MCF 10A (cell line): ENCODE results near the gene PLEKHG7. TPM values are rescaled to one million over a fixed set of nuclear protein-coding genes. Genes with fewer than 3 reads are reported as not detected.

ENCODE experiments used
- BruUV-seq: library from RNA; stranded (reverse); fragments of 400-500 nt; replicated peaks from 2 replicates; lab custom pipeline; 2021; lab: Mats Ljungman, UMichigan
- CTCF ChIA-PET: fragments of 300-600 bp; sonication (Branson Sonifier 250); formaldehyde crosslinking; extraction: SDS; loops from one replicate; lab custom pipeline; 2021; ENCODE audit warnings: antibody characterized with exemption, inconsistent platforms; lab: Yijun Ruan, JAX
- POLR2A ChIA-PET: fragments of 300-600, 350-650 bp; sonication (Branson Sonifier 250); formaldehyde crosslinking; extraction: SDS; loops from one replicate; lab custom pipeline; 2020; ENCODE audit warnings: antibody characterized with exemption, inconsistent platforms; lab: Yijun Ruan, JAX
- DNase-seq: peaks from one replicate; pipeline ENCODE4 v3.0.0-alpha.2; 2018; ENCODE audit not compliant: unreplicated experiment
- H3K27ac Mint-ChIP-seq: one replicate; pipeline ENCODE4 v1.8.0; 2022; ENCODE audit warnings: mild to moderate bottlenecking, low read depth, mixed read lengths; ENCODE audit not compliant: unreplicated experiment
- H3K27me3 Mint-ChIP-seq: one replicate; pipeline ENCODE4 v1.8.0; 2022; ENCODE audit warnings: mixed read lengths; ENCODE audit not compliant: insufficient read depth, unreplicated experiment
- H3K36me3 Mint-ChIP-seq: one replicate; pipeline ENCODE4 v1.8.0; 2022; ENCODE audit warnings: mild to moderate bottlenecking, moderate library complexity, mixed read lengths; ENCODE audit not compliant: insufficient read depth, unreplicated experiment
- H3K4me1 Mint-ChIP-seq: one replicate; pipeline ENCODE4 v1.8.0; 2022; ENCODE audit warnings: mixed read lengths; ENCODE audit not compliant: insufficient read depth, unreplicated experiment
- H3K4me3 Mint-ChIP-seq: one replicate; pipeline ENCODE4 v1.8.0; 2022; ENCODE audit warnings: mild to moderate bottlenecking, moderate library complexity, mixed read lengths; ENCODE audit not compliant: unreplicated experiment
- H3K9me3 Mint-ChIP-seq: one replicate; pipeline ENCODE4 v1.8.0; 2022; ENCODE audit warnings: mixed read lengths; ENCODE audit not compliant: unreplicated experiment
- CTCF ChIP-seq: fragments of 200-600 bp; IDR thresholded peaks from one replicate; pipeline ENCODE4 v1.8.0; 2022; ENCODE audit warnings: antibody characterized with exemption, mild to moderate bottlenecking; ENCODE audit not compliant: unreplicated experiment
- intact Hi-C: fragments of 100-400 bp; cut with micrococcal nuclease; formaldehyde crosslinking; loops from 2 replicates; pipeline ENCODE4 v1.14.1; 2022
- total RNA-seq: library from RNA; stranded (reverse); gene quantifications from 2 replicates; pipeline ENCODE4 v1.2.3, GENCODE V29; 2022

PLEKHG7 gene
- total RNA-seq, 1 experiment from 2014 or later: not detected

- BruUV-seq: no TSS peak
- DNase-seq: no peak
- intact Hi-C loops: no loop called here
- Mint-ChIP-seq H3K4me1 (peaks cover 16% of the 10 kb centered on the region), H3K9me3 (peaks cover 8% of the 10 kb centered on the region), H3K4me3 (no peak overlapping the region), H3K27me3 (no peaks in the 10 kb centered on the region), H3K36me3 (no peaks in the 10 kb centered on the region), H3K27ac (no peak overlapping the region)
- TF ChIP-seq CTCF: no peak
- ChIA-PET POLR2A (interaction anchor here (1.4 kb wide), 1 partner anchor 10 kb away, joined by 3 read pairs; no protein-coding TSS in a partner anchor), CTCF (no interaction called here)
These were observed 54.9 kb downstream of the PLEKHG7 start for GRCh38 chr12:92757597-92758121.

- peak; percentile 93 for DNase-seq
- Mint-ChIP-seq H3K9me3 (no peaks in the 10 kb centered on the region), H3K36me3 (no peaks in the 10 kb centered on the region), H3K27me3 (no peaks in the 10 kb centered on the region), H3K4me3 (no peak overlapping the region), H3K27ac (peak overlapping the region; percentile 32), H3K4me1 (peaks cover 16% of the 10 kb centered on the region)
- ChIA-PET POLR2A (interaction anchor here (0.7 to 1.8 kb wide), 10 partner anchors 10 to 1440 kb away, joined by 3 to 6 read pairs (median 4); no protein-coding TSS in a partner anchor), CTCF (interaction anchor here (0.5 to 0.7 kb wide), 3 partner anchors 10 to 225 kb away, joined by 3 read pairs; no protein-coding TSS in a partner anchor)
- no TSS peak for BruUV-seq
- intact Hi-C loops: no loop called here
- no peak for TF ChIP-seq CTCF
These were observed 57.0 kb downstream of the PLEKHG7 start for GRCh38 chr12:92759634-92760268.

- BruUV-seq: no TSS peak
- peak; percentile 36 for DNase-seq
- Mint-ChIP-seq H3K36me3 (no peaks in the 10 kb centered on the region), H3K27ac (no peak overlapping the region), H3K9me3 (no peaks in the 10 kb centered on the region), H3K4me3 (no peak overlapping the region), H3K4me1 (peaks cover 16% of the 10 kb centered on the region), H3K27me3 (no peaks in the 10 kb centered on the region)
- intact Hi-C loops: no loop called here
- ChIA-PET CTCF (interaction anchor here (0.8 to 0.9 kb wide), 2 partner anchors 56 to 287 kb away, joined by 3 read pairs; no protein-coding TSS in a partner anchor), POLR2A (interaction anchor here (0.9 to 1.8 kb wide), 2 partner anchors 16 to 22 kb away, joined by 3 to 4 read pairs; no protein-coding TSS in a partner anchor)
- no peak for TF ChIP-seq CTCF
These were observed 60.0 kb downstream of the PLEKHG7 start for GRCh38 chr12:92762773-92763172.

GRCh38 chr12:92764831-92765230, 62.0 kb downstream of the PLEKHG7 start:
- TF ChIP-seq CTCF: no peak
- CTCF ChIA-PET: no interaction called here
- peak; percentile 24 for DNase-seq
- POLR2A ChIA-PET: interaction anchor here (1.0 kb wide), 1 partner anchor 19 kb away, joined by 3 read pairs; no protein-coding TSS in a partner anchor
- no peak overlapping the region for H3K4me3 Mint-ChIP-seq
- no peaks in the 10 kb centered on the region for H3K9me3 Mint-ChIP-seq
- BruUV-seq: no TSS peak
- H3K27ac Mint-ChIP-seq: no peak overlapping the region
- peaks cover 8% of the 10 kb centered on the region for H3K4me1 Mint-ChIP-seq
- H3K27me3 Mint-ChIP-seq: no peaks in the 10 kb centered on the region
- intact Hi-C loops: no loop called here
- no peaks in the 10 kb centered on the region for H3K36me3 Mint-ChIP-seq
